LNCaP clone FGC (cell line): ENCODE measurements around the gene MACROD2.

Source experiments
- DNase-seq: peaks from one replicate; pipeline ENCODE4 v3.0.0-alpha.2; 2011; ENCODE audit warnings: low read depth
- H3K4me3 ChIP-seq: 2 replicates; pipeline ENCODE4 v1.5.1; 2011; ENCODE audit warnings: mild to moderate bottlenecking, low read depth, low read length, control low read depth
- TF ChIP-seq, protein P1 (sequence below): IDR thresholded peaks from 2 replicates; pipeline ENCODE4 v1.5.1; 2012; ENCODE audit warnings: mild to moderate bottlenecking; ENCODE audit not compliant: control insufficient read depth, insufficient read depth; ENCODE audit errors: extremely low read depth

Gene MACROD2

GRCh38 chr20:15887387-15887786, 1892.1 kb downstream of the MACROD2 start:
- no peak for DNase-seq
- TF ChIP-seq, protein P1, sequence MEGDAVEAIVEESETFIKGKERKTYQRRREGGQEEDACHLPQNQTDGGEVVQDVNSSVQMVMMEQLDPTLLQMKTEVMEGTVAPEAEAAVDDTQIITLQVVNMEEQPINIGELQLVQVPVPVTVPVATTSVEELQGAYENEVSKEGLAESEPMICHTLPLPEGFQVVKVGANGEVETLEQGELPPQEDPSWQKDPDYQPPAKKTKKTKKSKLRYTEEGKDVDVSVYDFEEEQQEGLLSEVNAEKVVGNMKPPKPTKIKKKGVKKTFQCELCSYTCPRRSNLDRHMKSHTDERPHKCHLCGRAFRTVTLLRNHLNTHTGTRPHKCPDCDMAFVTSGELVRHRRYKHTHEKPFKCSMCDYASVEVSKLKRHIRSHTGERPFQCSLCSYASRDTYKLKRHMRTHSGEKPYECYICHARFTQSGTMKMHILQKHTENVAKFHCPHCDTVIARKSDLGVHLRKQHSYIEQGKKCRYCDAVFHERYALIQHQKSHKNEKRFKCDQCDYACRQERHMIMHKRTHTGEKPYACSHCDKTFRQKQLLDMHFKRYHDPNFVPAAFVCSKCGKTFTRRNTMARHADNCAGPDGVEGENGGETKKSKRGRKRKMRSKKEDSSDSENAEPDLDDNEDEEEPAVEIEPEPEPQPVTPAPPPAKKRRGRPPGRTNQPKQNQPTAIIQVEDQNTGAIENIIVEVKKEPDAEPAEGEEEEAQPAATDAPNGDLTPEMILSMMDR, result no peak
- H3K4me3 ChIP-seq, result no peak overlapping the region

DNA sequence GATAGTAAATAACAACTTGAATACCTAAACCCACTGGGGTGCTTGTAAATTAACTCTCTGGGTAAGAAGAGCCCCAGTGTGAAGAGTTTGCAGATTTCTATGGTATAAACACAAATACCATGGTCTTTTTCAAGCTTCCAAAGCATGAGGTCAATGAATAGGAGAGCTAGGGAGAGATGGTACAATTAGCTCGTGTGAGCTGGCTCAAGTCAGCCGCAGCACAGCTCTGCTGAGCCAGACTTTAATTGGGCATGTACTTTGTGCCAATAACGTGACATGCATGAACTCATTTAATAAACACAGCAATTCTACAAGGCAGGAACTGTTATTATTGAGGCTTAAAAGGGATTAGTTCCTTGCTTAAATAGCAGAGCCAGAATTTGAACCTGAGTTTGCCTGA, 1893.7 kb downstream of the MACROD2 start:
- DNase-seq, result no peak
- H3K4me3 ChIP-seq, result no peak overlapping the region
- TF ChIP-seq, protein P1, result no peak

DNA sequence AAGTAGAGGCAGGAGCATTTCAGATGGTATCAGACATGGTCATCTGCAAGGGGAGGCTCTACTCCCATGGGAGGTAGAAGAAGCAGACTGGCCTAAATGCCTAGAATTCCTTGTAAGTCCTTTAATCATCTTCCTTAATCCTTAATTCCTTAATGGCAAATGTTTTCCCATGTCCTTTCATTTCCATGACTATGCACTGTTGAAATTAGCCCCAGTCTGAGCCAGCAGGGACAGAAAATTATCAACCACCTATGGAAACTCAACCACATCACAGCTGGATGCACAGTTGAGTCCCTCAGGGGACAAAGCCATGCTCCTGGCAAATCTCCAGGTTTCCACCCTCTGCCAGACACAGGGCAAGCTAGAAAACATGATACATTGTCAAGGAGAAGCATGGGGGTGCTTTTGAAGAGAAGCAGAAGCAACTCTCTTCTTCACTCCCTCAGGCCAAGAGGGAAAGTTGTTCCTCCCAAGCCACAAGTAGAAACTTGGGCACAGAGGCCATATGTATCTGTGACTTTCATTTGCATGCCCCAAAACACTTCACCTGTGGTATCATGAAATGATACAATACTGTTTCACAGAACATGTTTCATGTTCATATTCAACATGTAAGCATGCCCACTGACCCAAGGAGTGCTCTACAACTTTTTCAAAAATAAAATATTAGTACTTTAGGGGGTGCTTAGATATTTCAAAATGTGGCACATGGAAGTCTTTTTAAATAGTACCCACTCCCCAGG, 1894.4 kb downstream of the MACROD2 start:
- TF ChIP-seq, protein P1, result no peak
- H3K4me3 ChIP-seq, result no peak overlapping the region
- no peak for DNase-seq

GRCh38 chr20:15890407-15890982, 1895.2 kb downstream of the MACROD2 start:
- TF ChIP-seq, protein P1, result no peak
- DNase-seq, result no peak
- no peak overlapping the region for H3K4me3 ChIP-seq

GRCh38 chr20:15895126-15895525, 1899.8 kb downstream of the MACROD2 start:
- DNase-seq, result no peak
- no peak overlapping the region for H3K4me3 ChIP-seq
- TF ChIP-seq, protein P1, result no peak

DNA sequence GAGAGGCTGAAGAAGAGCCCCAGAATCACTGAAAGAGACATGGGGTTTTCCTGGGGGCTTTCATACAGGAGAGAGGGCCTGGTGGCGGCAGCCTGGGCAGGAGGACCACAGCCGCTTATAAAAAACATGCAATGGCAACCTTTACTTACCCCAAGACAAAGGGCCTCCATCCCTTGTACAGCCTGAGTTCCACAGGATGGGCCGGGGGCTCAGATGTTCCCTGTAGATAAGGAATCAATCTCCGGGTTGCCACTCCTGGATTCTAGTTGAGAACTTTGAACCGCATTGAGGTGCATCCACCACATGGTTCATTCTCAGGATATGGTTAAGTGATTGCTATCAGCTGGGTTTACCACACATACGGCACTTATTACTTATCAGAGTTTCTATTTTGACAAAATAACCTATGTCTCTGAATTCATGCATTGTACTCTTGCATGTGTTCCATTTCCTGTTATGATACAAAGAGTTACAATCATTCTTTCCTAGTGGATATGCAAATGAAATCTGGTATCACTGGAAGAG, 1900.3 kb downstream of the MACROD2 start:
- DNase-seq, result no peak
- no peak overlapping the region for H3K4me3 ChIP-seq
- TF ChIP-seq, protein P1, result no peak
